ENCODE results near the gene NOP56.

DNA sequence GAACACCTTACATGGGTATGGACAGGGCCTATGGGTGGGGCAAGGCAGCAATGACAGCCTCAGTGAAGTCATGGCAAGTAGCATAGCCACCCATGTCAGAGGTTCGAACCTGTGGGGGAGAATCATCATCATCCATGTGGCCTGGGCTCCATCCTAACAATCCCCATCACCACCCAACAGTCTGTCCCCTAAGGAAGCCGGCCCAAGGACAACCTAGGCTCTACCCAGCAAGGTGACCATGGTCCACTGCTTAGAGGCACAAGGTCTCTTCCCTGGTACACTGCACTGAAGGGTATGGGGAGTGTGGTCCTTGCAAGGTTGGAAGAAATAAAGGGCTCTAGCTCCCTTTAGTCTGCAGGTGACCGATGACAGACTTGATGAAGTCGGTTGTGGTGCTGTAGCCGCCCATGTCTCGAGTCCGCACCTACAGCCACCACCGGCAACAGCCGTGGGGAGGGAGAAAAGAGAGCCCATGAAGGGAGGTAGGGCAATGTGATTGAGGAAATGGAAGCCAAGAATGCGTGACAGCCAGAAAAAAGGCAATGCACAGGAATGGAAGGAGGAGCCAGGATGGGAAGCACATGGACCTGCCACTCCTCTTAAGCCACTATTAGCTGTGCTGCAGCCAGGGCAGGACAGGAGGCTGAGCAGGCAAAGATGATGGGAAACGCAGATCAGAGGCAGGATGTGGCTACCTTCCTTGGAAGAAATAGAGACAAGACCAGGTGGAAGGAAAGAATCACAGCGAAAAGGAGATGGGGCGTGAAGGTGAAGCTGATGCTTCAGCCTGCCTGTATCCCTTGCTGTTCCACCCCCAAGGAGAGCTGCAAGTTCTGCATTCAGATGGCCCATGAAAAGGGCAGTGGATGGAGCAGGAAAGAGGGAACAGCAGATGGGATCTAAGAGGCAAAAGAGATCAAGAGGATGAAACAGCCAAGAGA, 6.3 kb downstream of the NOP56 start:
- TF ChIP-seq, protein P1, sequence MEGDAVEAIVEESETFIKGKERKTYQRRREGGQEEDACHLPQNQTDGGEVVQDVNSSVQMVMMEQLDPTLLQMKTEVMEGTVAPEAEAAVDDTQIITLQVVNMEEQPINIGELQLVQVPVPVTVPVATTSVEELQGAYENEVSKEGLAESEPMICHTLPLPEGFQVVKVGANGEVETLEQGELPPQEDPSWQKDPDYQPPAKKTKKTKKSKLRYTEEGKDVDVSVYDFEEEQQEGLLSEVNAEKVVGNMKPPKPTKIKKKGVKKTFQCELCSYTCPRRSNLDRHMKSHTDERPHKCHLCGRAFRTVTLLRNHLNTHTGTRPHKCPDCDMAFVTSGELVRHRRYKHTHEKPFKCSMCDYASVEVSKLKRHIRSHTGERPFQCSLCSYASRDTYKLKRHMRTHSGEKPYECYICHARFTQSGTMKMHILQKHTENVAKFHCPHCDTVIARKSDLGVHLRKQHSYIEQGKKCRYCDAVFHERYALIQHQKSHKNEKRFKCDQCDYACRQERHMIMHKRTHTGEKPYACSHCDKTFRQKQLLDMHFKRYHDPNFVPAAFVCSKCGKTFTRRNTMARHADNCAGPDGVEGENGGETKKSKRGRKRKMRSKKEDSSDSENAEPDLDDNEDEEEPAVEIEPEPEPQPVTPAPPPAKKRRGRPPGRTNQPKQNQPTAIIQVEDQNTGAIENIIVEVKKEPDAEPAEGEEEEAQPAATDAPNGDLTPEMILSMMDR (optimal IDR thresholded peaks at IDR 0.05 in 1 of 3, IDR thresholded peaks at IDR 0.05 in 1 of 3, conservative IDR thresholded peaks at IDR 0.05 in 1 of 3; ENCODE audit: extremely low read depth in 1 of 3, insufficient read depth in 2 of 3, low read length in 3 of 3): no peak
- no peak for TF ChIP-seq EZH2 (IDR thresholded peaks at IDR 0.05; ENCODE audit: low read length)
